CD14-positive monocyte (primary cell): ENCODE results near the gene PLXNA4. TPM values are rescaled to one million over a fixed set of nuclear protein-coding genes. Genes with fewer than 3 reads are reported as not detected.

Source experiments
- DNase-seq, 3 donors: peaks; one replicate each; pipeline ENCODE4 v3.0.0-alpha.2; 2011 to 2022
- H2AFZ ChIP-seq: 2 replicates; pipeline ENCODE4 v1.6.0; 2012; ENCODE audit warnings: mild to moderate bottlenecking, low read depth, low read length, inconsistent platforms; ENCODE audit not compliant: insufficient read depth, poor library complexity, severe bottlenecking
- H3K27ac ChIP-seq, 2 donors: 1 replicate in 1 of 2; 2 replicates in 1 of 2; pipeline ENCODE4 v1.5.1; 2012 to 2013; ENCODE audit warnings: low read length in 2 of 2, control low read depth in 1 of 2, inconsistent platforms in 1 of 2, low read depth in 1 of 2, mild to moderate bottlenecking in 1 of 2
- H3K27me3 ChIP-seq, 2 donors: one replicate each; pipeline versions ENCODE4 v1.6.0 to v1.6.1; 2011 to 2013; ENCODE audit warnings: low read length in 2 of 2; ENCODE audit not compliant: control insufficient read depth in 2 of 2, insufficient read depth in 2 of 2
- H3K36me3 ChIP-seq, 2 donors: replicated peaks in 1 of 2; 1 replicate in 1 of 2; 2 replicates in 1 of 2; pipeline versions ENCODE4 v1.5.1 to v1.6.1; 2012 to 2013; ENCODE audit warnings: low read length in 2 of 2, control low read depth in 1 of 2, inconsistent platforms in 1 of 2, mild to moderate bottlenecking in 1 of 2; ENCODE audit not compliant: insufficient read depth in 2 of 2, control insufficient read depth in 1 of 2
- H3K4me1 ChIP-seq, 2 donors: 1 replicate in 1 of 2; 2 replicates in 1 of 2; pipeline versions ENCODE4 v1.5.1 to v1.6.1; 2012 to 2013; ENCODE audit warnings: low read length in 2 of 2, control low read depth in 1 of 2, inconsistent platforms in 1 of 2, mild to moderate bottlenecking in 1 of 2, moderate library complexity in 1 of 2; ENCODE audit not compliant: insufficient read depth in 2 of 2, control insufficient read depth in 1 of 2
- H3K4me2 ChIP-seq: replicated peaks from 2 replicates; pipeline ENCODE3; 2012; ENCODE audit warnings: low read length, moderate library complexity, mild to moderate bottlenecking; ENCODE audit not compliant: poor library complexity, severe bottlenecking; ENCODE audit errors: extremely low read depth
- H3K4me3 ChIP-seq, 3 experiments: fragments of 200-600 bp in 1 of 3; sonication (generic) in 1 of 3; replicated peaks in 1 of 3; 1 replicate in 2 of 3; 2 replicates in 1 of 3; pipeline ENCODE4 v1.5.1; 2011 to 2013; ENCODE audit warnings: low read length in 3 of 3, mild to moderate bottlenecking in 3 of 3, control low read depth in 2 of 3, low read depth in 2 of 3, inconsistent platforms in 1 of 3, moderate library complexity in 1 of 3
- H3K79me2 ChIP-seq: 2 replicates; pipeline ENCODE4 v1.6.0; 2012; ENCODE audit warnings: mild to moderate bottlenecking, control low read depth, inconsistent platforms, low read length, moderate library complexity; ENCODE audit not compliant: insufficient read depth
- H3K9ac ChIP-seq: 2 replicates; pipeline ENCODE4 v1.6.0; 2017; ENCODE audit warnings: low read length, mild to moderate bottlenecking; ENCODE audit not compliant: insufficient read depth, poor library complexity, severe bottlenecking
- H3K9me3 ChIP-seq, 2 donors: replicated peaks in 1 of 2; 1 replicate in 1 of 2; 2 replicates in 1 of 2; pipeline versions ENCODE4 v1.5.1 to v1.6.1; 2012 to 2013; ENCODE audit warnings: low read length in 2 of 2, control low read depth in 1 of 2; ENCODE audit not compliant: control insufficient read depth in 1 of 2, insufficient read depth in 1 of 2
- H4K20me1 ChIP-seq: 2 replicates; pipeline ENCODE4 v1.6.0; 2012; ENCODE audit warnings: mild to moderate bottlenecking, low read length, control low read depth, moderate library complexity; ENCODE audit not compliant: insufficient read depth
- H3K27ac Mint-ChIP-seq, 7 donors: one replicate each; pipeline ENCODE4 v1.8.0; 2020; ENCODE audit warnings: mild to moderate bottlenecking in 7 of 7, mixed read lengths in 7 of 7, moderate library complexity in 6 of 7, inconsistent platforms in 2 of 7
- H3K27me3 Mint-ChIP-seq, 3 donors: one replicate each; pipeline ENCODE4 v1.8.0; 2021 to 2022; ENCODE audit warnings: low read depth in 3 of 3, mild to moderate bottlenecking in 3 of 3, mixed read lengths in 3 of 3, moderate library complexity in 3 of 3, inconsistent platforms in 1 of 3
- H3K36me3 Mint-ChIP-seq, 2 donors: one replicate each; pipeline ENCODE4 v1.8.0; 2020; ENCODE audit warnings: mixed read lengths in 2 of 2, inconsistent platforms in 1 of 2, mild to moderate bottlenecking in 1 of 2
- H3K4me1 Mint-ChIP-seq: one replicate; pipeline ENCODE4 v1.8.0; 2020; ENCODE audit warnings: mild to moderate bottlenecking, mixed read lengths
- H3K4me3 Mint-ChIP-seq, 2 donors: one replicate each; pipeline ENCODE4 v1.8.0; 2020; ENCODE audit warnings: mild to moderate bottlenecking in 2 of 2, mixed read lengths in 2 of 2, moderate library complexity in 1 of 2
- H3K9me3 Mint-ChIP-seq, 7 donors: one replicate each; pipeline ENCODE4 v1.8.0; 2020 to 2022; ENCODE audit warnings: mixed read lengths in 7 of 7, mild to moderate bottlenecking in 6 of 7, moderate library complexity in 6 of 7, inconsistent platforms in 2 of 7
- WGBS: methylation state at CpG from one replicate; pipeline ENCODE4 v1.1.5; 2013; ENCODE audit warnings: missing lambda C conversion rate; ENCODE audit not compliant: insufficient coverage; 5-methylcytosine and 5-hydroxymethylcytosine counted together
- intact Hi-C, 2 donors: fragments of 100-400 bp; cut with micrococcal nuclease; formaldehyde crosslinking; loops; one replicate each; pipeline versions ENCODE4 v1.15.0 to v1.15.1; 2023
- polyA plus RNA-seq, 3 donors: library from polyadenylated mRNA; depleted of rRNA in 1 of 3; unstranded in 2 of 3; stranded (reverse) in 1 of 3; fragments of 300-500 nt in 2 of 3; fragments of >200 nt in 1 of 3; fragmentation: Illumina TruSeq in 2 of 3; gene quantifications; 1 replicate in 2 of 3; 2 replicates in 1 of 3; pipeline ENCODE4 v1.2.3, GENCODE V29; 2012 to 2021
- TF ChIP-seq, protein P1 (sequence below): fragments of 200-600 bp; IDR thresholded peaks from one replicate; pipeline ENCODE4 v1.8.0; 2022; ENCODE audit warnings: antibody characterized with exemption, mild to moderate bottlenecking

Gene PLXNA4
- polyA plus RNA-seq, 3 donors: not detected

DNA sequence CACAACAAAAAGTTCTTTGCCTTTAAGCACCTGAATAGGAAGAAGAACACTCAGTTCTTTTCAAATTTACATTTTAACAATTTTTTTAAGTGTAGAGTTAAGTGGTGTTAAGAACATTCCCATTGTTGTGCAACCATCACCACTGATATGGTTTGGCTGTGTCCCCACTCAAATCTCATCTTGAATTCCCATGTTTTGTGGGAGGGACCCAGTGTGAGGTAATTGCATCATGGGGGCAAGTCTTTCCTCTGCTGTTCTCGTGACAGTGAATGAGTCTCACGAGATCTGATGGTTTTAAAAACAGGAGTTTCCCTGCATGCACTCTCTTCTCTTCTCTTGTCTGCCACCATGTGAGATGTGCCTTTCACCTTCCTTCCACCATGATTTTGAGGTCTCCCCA, 155.7 kb downstream of the PLXNA4 start:
- Histone ChIP-seq H2AFZ (no peak overlapping the region), H3K27me3 (peaks cover 0 to 2% of the 10 kb centered on the region in 2 donors), H3K36me3 (no peaks in the 10 kb centered on the region), H3K27ac (no peak overlapping the region), H3K79me2 (no peaks in the 10 kb centered on the region), H3K4me1 (peaks cover 7 to 8% of the 10 kb centered on the region in 2 donors), H3K9ac (no peak overlapping the region), H3K4me2 (no peak overlapping the region), H3K4me3 (no peak overlapping the region), H3K9me3 (peaks cover 0 to 5% of the 10 kb centered on the region in 2 donors), H4K20me1 (no peaks in the 10 kb centered on the region)
- H3K9me3 Mint-ChIP-seq: peaks cover 3 to 9% (median 6%) of the 10 kb centered on the region in 7 donors
- H3K27ac Mint-ChIP-seq: no peak overlapping the region
- H3K4me1 Mint-ChIP-seq: peaks cover 13% of the 10 kb centered on the region
- H3K36me3 Mint-ChIP-seq: no peaks in the 10 kb centered on the region
- TF ChIP-seq, protein P1, sequence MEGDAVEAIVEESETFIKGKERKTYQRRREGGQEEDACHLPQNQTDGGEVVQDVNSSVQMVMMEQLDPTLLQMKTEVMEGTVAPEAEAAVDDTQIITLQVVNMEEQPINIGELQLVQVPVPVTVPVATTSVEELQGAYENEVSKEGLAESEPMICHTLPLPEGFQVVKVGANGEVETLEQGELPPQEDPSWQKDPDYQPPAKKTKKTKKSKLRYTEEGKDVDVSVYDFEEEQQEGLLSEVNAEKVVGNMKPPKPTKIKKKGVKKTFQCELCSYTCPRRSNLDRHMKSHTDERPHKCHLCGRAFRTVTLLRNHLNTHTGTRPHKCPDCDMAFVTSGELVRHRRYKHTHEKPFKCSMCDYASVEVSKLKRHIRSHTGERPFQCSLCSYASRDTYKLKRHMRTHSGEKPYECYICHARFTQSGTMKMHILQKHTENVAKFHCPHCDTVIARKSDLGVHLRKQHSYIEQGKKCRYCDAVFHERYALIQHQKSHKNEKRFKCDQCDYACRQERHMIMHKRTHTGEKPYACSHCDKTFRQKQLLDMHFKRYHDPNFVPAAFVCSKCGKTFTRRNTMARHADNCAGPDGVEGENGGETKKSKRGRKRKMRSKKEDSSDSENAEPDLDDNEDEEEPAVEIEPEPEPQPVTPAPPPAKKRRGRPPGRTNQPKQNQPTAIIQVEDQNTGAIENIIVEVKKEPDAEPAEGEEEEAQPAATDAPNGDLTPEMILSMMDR: no peak
- no peak for DNase-seq
- no CpG with 5 or more reads among the region's 2 CpGs for WGBS
- intact Hi-C loops: no loop called here
- H3K4me3 Mint-ChIP-seq: no peak overlapping the region
- peaks cover 2 to 12% (median 11%) of the 10 kb centered on the region in 3 donors for H3K27me3 Mint-ChIP-seq

GRCh38 chr7:132419542-132419941, 156.7 kb downstream of the PLXNA4 start:
- H3K9me3 Mint-ChIP-seq: peaks cover 3 to 9% (median 6%) of the 10 kb centered on the region in 7 donors
- Histone ChIP-seq H3K79me2 (no peaks in the 10 kb centered on the region), H4K20me1 (no peaks in the 10 kb centered on the region), H3K4me1 (peaks cover 7 to 8% of the 10 kb centered on the region in 2 donors), H3K9me3 (peaks cover 0 to 5% of the 10 kb centered on the region in 2 donors), H3K36me3 (no peaks in the 10 kb centered on the region), H3K9ac (no peak overlapping the region), H3K4me2 (no peak overlapping the region), H3K27ac (no peak overlapping the region), H3K4me3 (no peak overlapping the region), H2AFZ (no peak overlapping the region), H3K27me3 (peaks cover 0 to 2% of the 10 kb centered on the region in 2 donors)
- H3K27me3 Mint-ChIP-seq: peaks cover 2 to 12% (median 9%) of the 10 kb centered on the region in 3 donors
- H3K4me3 Mint-ChIP-seq: no peak overlapping the region
- DNase-seq: no peak
- TF ChIP-seq, protein P1: no peak
- H3K27ac Mint-ChIP-seq: no peak overlapping the region
- H3K36me3 Mint-ChIP-seq: no peaks in the 10 kb centered on the region
- 67% methylated on average over 1 of the region's 2 CpGs for WGBS
- H3K4me1 Mint-ChIP-seq: peaks cover 10% of the 10 kb centered on the region
- intact Hi-C loops: no loop called here
